Common myeloid progenitor, CD34-positive (primary cell): Measurements from ENCODE around the gene HPDL.
A peak's percentile ranks its signal among the peaks of the same experiment; 100 is the strongest.
"Not testable (repeated sequence)": the region's sequence is repeated elsewhere in the genome, so short reads cannot be mapped to it uniquely, and the experiment has no call there.

Experiments used
- CTCF ChIA-PET: fragments of 350-600 bp; sonication (Branson Sonifier 250); formaldehyde crosslinking; loops from one replicate; lab custom pipeline; 2021; ENCODE audit warnings: antibody characterized with exemption; lab: Charles Lee
- POLR2A ChIA-PET: fragments of 350-600 bp; sonication (Branson Sonifier 250); formaldehyde crosslinking; loops from one replicate; lab custom pipeline; 2021; ENCODE audit warnings: antibody characterized with exemption; lab: Charles Lee
- DNase-seq, 3 donors: peaks; one replicate each; pipeline versions ENCODE4 v3.0.0 to v3.0.0-alpha.2; 2013
- H3K27ac ChIP-seq, 2 experiments: 1 replicate in 1 of 2; 2 replicates in 1 of 2; pipeline ENCODE4 v1.7.0; 2013; ENCODE audit warnings: inconsistent platforms in 2 of 2, low read length in 2 of 2, mild to moderate bottlenecking in 2 of 2, low read depth in 1 of 2, moderate library complexity in 1 of 2; ENCODE audit not compliant: severe bottlenecking in 2 of 2, insufficient read depth in 1 of 2, poor library complexity in 1 of 2
- H3K27me3 ChIP-seq, 5 experiments: replicated peaks in 2 of 5; 1 replicate in 3 of 5; 2 replicates in 2 of 5; pipeline versions ENCODE4 v1.6.1 to v1.7.0; 2013; ENCODE audit warnings: low read length in 4 of 5, mild to moderate bottlenecking in 2 of 5, moderate library complexity in 2 of 5, inconsistent platforms in 1 of 5; ENCODE audit not compliant: insufficient read depth in 5 of 5, control insufficient read depth in 4 of 5
- H3K36me3 ChIP-seq, 4 experiments: 1 replicate in 2 of 4; 2 replicates in 2 of 4; pipeline versions ENCODE4 v1.6.1 to v1.7.0; 2013; ENCODE audit warnings: low read length in 3 of 4, control low read depth in 1 of 4, mild to moderate bottlenecking in 1 of 4; ENCODE audit not compliant: control insufficient read depth in 4 of 4, insufficient read depth in 4 of 4
- H3K4me1 ChIP-seq, 4 experiments: 1 replicate in 3 of 4; 2 replicates in 1 of 4; pipeline versions ENCODE4 v1.6.1 to v1.7.1; 2013; ENCODE audit warnings: low read length in 3 of 4, mild to moderate bottlenecking in 3 of 4, control low read depth in 1 of 4, inconsistent platforms in 1 of 4, moderate library complexity in 1 of 4; ENCODE audit not compliant: control insufficient read depth in 4 of 4, insufficient read depth in 4 of 4; ENCODE audit errors: control extremely low read depth in 1 of 4
- H3K4me3 ChIP-seq, 7 experiments: 1 replicate in 4 of 7; 2 replicates in 3 of 7; pipeline versions ENCODE4 v1.5.1 to v1.7.0; 2013; ENCODE audit warnings: mild to moderate bottlenecking in 7 of 7, low read length in 6 of 7, moderate library complexity in 6 of 7, inconsistent platforms in 2 of 7, low read depth in 2 of 7, control low read depth in 1 of 7; ENCODE audit not compliant: insufficient read depth in 4 of 7, control insufficient read depth in 1 of 7; ENCODE audit errors: extremely low read depth in 1 of 7
- H3K9me3 ChIP-seq, 5 experiments: 1 replicate in 4 of 5; 2 replicates in 1 of 5; pipeline versions ENCODE4 v1.6.1 to v1.7.1; 2013; ENCODE audit warnings: low read length in 4 of 5, mild to moderate bottlenecking in 2 of 5, inconsistent platforms in 1 of 5, low read depth in 1 of 5, moderate library complexity in 1 of 5; ENCODE audit not compliant: control insufficient read depth in 4 of 5, insufficient read depth in 2 of 5; ENCODE audit errors: control extremely low read depth in 1 of 5
- WGBS: methylation state at CpG from one replicate; pipeline ENCODE4 v1.1.5; 2013; ENCODE audit not compliant: insufficient coverage; 5-methylcytosine and 5-hydroxymethylcytosine counted together

HPDL gene

DNA sequence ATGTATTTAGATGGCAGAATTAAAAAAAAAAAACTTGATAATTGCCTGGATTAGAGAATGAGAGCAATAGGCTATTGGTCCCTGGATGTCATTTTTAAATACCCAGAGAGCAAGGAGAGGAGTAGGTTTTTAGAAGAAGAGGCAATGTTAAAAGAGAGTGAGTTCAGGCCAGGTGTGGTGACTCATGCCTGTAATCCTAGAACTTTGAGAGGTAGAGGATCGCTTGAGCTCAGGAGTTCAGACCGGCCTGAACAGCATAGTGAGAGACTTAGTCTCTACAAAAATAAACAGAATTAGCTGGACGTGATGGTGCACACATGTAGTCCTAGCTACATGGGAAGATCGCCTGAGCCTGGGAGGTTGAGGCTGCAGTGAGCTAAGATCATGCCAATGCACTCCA is 29.5 kb downstream of the HPDL start:
- CTCF ChIA-PET: interaction anchor here (0.6 to 11.4 kb wide), 10 partner anchors 8 to 423 kb away, joined by 3 to 190 read pairs (median 3); partner anchors contain the start of genes CCDC163, MMACHC and TESK2

DNA sequence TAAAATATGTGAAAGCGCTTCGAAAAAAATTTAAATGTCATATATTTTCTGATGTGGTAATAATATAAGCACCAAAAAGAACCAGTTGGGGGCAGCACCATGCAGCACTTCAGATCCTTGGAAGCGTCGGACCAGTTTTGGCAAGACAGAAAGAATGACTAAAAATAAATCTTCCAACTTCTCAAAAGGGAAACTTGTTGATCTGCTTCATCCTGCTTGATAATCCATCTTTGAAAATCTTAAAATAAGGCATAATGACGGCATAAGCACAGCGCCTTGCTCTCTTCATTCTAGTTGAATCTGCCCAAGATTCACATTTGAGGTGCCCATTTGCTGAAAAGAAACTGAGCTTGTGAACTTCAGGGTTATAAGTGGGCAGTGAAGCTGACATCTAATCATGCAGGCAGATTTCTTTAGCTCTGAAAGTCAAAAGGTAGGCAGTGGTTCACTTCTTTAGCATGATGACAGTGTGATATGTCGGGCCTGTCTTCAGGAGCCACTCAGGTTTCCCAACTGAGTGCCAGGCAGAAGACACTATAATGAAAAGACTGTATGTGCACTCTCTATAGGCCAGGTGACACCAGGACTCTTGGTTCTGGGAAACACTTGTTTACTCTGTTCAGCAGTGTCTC is 33.3 kb downstream of the HPDL start:
- WGBS: 0% methylated on average over 4 of the region's 7 CpGs
- CTCF ChIA-PET: interaction anchor here (0.7 to 11.4 kb wide), 13 partner anchors 12 to 260 kb away, joined by 3 to 190 read pairs (median 5); partner anchors contain the start of genes CCDC163, MMACHC, MUTYH and TESK2
- POLR2A ChIA-PET: interaction anchor here (0.7 to 1.5 kb wide), 2 partner anchors 133 to 159 kb away, joined by 3 to 4 read pairs; no protein-coding TSS in a partner anchor
- Histone ChIP-seq H3K4me1 (peaks cover 2 to 25% (median 5%) of the 10 kb centered on the region in 4 experiments), H3K9me3 (no peaks in the 10 kb centered on the region), H3K36me3 (peaks cover 0 to under 1% (median 0%) of the 10 kb centered on the region in 4 experiments), H3K27me3 (no peaks in the 10 kb centered on the region), H3K27ac (no peak overlapping the region), H3K4me3 (peak overlapping the region in 2 of 7 experiments; percentile 7 to 66)
- DNase-seq: peak; percentile 68 to 87 (median 81)

More for the DNA sequence above, 29.5 kb downstream of the HPDL start:
- WGBS: 97% methylated on average over 4 of the region's 4 CpGs
- Histone ChIP-seq H3K36me3 (peaks cover 0 to 3% (median 0%) of the 10 kb centered on the region in 4 experiments), H3K9me3 (no peaks in the 10 kb centered on the region), H3K27me3 (no peaks in the 10 kb centered on the region), H3K4me3 (no peak overlapping the region), H3K4me1 (peaks cover 2 to 23% (median 12%) of the 10 kb centered on the region in 4 experiments), H3K27ac (no peak overlapping the region)
- POLR2A ChIA-PET: no interaction called here
- DNase-seq: no peak

DNA sequence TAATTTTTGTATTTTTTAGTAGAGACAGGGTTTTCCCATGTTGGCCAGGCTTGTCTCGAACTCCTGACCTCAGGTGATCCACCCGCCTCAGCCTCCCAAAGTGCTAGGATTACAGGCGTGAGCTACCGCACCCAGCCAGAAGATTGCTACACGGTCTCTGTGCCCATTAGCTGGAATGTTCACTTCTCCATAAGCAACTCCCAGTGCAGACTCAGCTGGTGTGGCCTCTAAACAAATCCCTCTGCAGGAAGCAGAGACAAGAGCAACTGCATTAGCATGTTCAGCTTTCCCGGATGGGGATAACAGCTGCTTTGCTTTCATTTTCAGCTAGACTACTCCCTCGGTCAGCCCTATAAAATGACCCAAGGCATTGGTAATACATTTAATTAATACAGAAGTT is 34.3 kb downstream of the HPDL start:
- WGBS: 74% methylated on average over 6 of the region's 7 CpGs
- peaks cover 0 to 20% (median 3%) of the 10 kb centered on the region in 4 experiments for H3K4me1 ChIP-seq
- H3K27ac ChIP-seq, H3K36me3 ChIP-seq, DNase-seq, POLR2A ChIA-PET, H3K9me3 ChIP-seq, H3K27me3 ChIP-seq: not testable (repeated sequence)
- peak overlapping the region in 3 of 7 experiments; percentile 7 to 74 (median 58) for H3K4me3 ChIP-seq
- CTCF ChIA-PET: interaction anchor here (1.0 to 11.4 kb wide), 10 partner anchors 8 to 139 kb away, joined by 3 to 190 read pairs (median 6); partner anchors contain the start of genes CCDC163, MMACHC, MUTYH and TESK2

DNA sequence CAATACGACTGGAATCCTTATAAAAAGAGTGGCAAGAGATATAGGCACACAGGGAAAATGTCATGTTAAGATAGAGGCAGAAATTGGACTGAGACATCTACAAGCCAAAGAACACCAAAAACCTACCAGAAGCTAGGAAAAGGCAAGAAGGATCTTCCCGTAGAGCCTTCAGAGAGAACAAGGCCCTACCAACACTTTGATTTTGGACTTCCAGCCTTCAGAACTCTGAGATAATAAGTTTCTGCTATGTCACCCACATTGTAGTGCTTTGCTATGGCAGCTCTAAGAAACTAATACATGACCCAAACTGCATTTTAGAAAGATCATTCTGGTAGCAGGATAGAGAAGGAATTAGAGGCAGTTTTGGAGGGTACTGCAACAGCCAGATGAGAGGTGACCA is 37.6 kb downstream of the HPDL start:
- Histone ChIP-seq H3K27me3 (no peaks in the 10 kb centered on the region), H3K9me3 (no peaks in the 10 kb centered on the region), H3K4me1 (peaks cover 0 to 17% (median 3%) of the 10 kb centered on the region in 4 experiments), H3K4me3 (no peak overlapping the region), H3K36me3 (no peaks in the 10 kb centered on the region), H3K27ac (no peak overlapping the region)
- ChIA-PET CTCF (interaction anchor here (0.6 to 2.1 kb wide), 5 partner anchors 10 to 443 kb away, joined by 3 to 17 read pairs (median 4); partner anchors contain the start of gene TESK2), POLR2A (no interaction called here)
- WGBS: 100% methylated on average over 1 of the region's 2 CpGs
- no peak for DNase-seq

DNA sequence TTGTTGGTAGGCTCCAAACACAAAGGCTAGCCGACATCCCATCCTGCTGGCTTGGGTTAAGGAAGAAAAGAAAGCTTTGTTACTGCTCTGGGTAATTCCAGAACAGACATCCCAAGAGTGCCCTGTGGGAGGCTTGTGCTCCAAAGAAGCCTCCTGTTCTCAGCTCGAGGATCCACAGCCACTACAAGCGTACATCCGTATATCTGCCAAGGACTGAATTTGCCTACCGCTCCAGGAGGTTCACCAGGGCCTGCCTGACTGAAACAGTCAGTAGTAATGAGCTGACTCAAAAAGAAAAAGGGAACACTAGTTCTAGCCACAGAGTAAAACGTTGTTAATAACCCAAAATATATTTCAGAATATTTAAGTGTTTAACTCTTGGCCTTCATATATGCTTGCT is 38.4 kb downstream of the HPDL start:
- POLR2A ChIA-PET: interaction anchor here (0.6 kb wide), 1 partner anchor 20 kb away, joined by 3 read pairs; no protein-coding TSS in a partner anchor
- CTCF ChIA-PET: interaction anchor here (0.6 to 2.1 kb wide), 5 partner anchors 13 to 442 kb away, joined by 3 to 17 read pairs (median 4); partner anchors contain the start of gene TESK2
- no peaks in the 10 kb centered on the region for H3K27me3 ChIP-seq
- H3K9me3 ChIP-seq: no peaks in the 10 kb centered on the region
- H3K36me3 ChIP-seq: no peaks in the 10 kb centered on the region
- WGBS: 94% methylated on average over 5 of the region's 6 CpGs
- no peak overlapping the region for H3K27ac ChIP-seq
- no peak for DNase-seq
- no peak overlapping the region for H3K4me3 ChIP-seq
- H3K4me1 ChIP-seq: peaks cover 0 to 12% (median 2%) of the 10 kb centered on the region in 4 experiments

DNA sequence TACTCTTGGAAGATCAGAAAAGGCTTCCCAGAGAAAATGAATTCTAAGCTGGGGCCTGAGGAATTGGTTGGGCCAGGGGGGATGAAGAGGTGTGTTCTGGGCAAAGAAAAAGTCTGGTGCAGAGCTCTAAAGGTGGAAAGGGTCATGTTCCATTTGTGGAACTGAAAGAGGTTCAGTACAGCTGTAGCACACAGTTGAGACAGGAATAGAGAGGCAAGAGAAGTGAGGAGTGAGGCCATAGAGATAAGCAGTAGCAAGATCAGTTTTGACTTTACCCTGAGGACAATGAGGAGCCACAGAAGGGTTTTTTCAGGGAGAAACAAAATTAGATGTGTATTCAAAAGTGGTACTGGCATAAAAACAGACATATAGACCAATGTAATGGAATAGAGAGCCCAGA is 43.9 kb downstream of the HPDL start:
- H3K27me3 ChIP-seq: no peaks in the 10 kb centered on the region
- ChIA-PET CTCF (interaction anchor here (1.1 kb wide), 1 partner anchor 17 kb away, joined by 4 read pairs; no protein-coding TSS in a partner anchor), POLR2A (no interaction called here)
- DNase-seq: no peak
- peaks cover 0 to 3% (median under 1%) of the 10 kb centered on the region in 4 experiments for H3K4me1 ChIP-seq
- no peaks in the 10 kb centered on the region for H3K36me3 ChIP-seq
- no peak overlapping the region for H3K4me3 ChIP-seq
- H3K27ac ChIP-seq: no peak overlapping the region
- no peaks in the 10 kb centered on the region for H3K9me3 ChIP-seq

DNA sequence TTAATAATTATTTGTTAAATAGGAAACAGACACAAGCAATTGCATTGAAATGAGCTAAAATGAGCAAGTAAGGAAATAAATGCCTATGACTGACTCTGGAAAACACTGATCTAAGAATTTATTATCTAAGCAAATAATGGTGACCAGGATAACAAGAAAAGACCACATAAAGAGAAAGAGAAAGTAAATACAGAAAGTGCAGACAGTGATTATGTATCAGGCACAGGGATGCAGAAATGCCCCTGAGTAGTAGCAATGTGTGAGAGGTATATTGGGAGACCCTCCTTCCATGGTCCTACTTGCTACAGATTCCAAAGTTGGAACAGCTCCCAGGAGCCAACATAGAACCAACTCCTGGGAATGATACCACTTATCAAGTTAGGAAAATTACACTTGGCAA is 46.9 kb downstream of the HPDL start:
- peaks cover 0 to 3% (median under 1%) of the 10 kb centered on the region in 4 experiments for H3K4me1 ChIP-seq
- CTCF ChIA-PET: interaction anchor here (1.4 to 2.4 kb wide), 2 partner anchors 9 to 13 kb away, joined by 3 to 15 read pairs; no protein-coding TSS in a partner anchor
- H3K36me3 ChIP-seq: no peaks in the 10 kb centered on the region
- POLR2A ChIA-PET: no interaction called here
- no peaks in the 10 kb centered on the region for H3K9me3 ChIP-seq
- H3K4me3 ChIP-seq: peak overlapping the region in 1 of 7 experiments; percentile 53
- peak in 1 of 3 donors; percentile 24 for DNase-seq
- no peaks in the 10 kb centered on the region for H3K27me3 ChIP-seq
- no peak overlapping the region for H3K27ac ChIP-seq
